ENCODE results near the gene MAP3K10.

DNA sequence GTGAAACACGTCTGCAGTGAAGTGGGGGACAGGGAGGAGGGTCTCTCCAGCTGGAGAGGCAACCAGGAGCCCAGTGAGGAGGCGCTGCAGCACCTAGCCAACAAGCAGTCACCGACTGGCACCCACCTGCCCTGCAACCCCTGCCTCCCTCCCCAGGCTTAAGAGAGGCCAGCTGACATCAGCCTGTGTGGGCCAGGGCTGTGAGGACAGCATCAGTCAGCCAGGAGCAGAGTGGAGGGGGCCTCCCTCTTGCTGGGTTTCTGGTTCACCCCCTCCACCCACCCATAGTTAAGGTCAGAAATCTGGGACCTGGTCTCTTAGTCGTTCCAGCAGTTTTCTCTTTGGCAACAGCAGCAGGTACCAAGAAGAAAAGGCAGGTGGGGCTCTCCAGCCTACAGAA lies 60.8 kb downstream of the MAP3K10 start:
- TF ChIP-seq POLR2AphosphoS5 (IDR thresholded peaks at IDR 0.05; ENCODE audit: low read depth, low read length) (no peak), POLR2A (IDR thresholded peaks at IDR 0.05; ENCODE audit: low read depth, low read length) (no peak), PAX5 (IDR thresholded peaks at IDR 0.05; ENCODE audit: insufficient read depth, low read length, severe bottlenecking) (no peak), TAF1 (IDR thresholded peaks at IDR 0.05; ENCODE audit: low read depth, low read length) (no peak), SPI1 (IDR thresholded peaks at IDR 0.05; ENCODE audit: low read depth, low read length) (no peak)

Measured in GM12891 (cell line).